BJ (cell line): ENCODE results near the gene FLNB. TPM values are rescaled to one million over a fixed set of nuclear protein-coding genes. Genes with fewer than 3 reads are reported as not detected.

Experiments used
- CTCF ChIA-PET: fragments of 350-600 bp; formaldehyde crosslinking; extraction: SDS; loops from one replicate; lab custom pipeline; 2021; ENCODE audit warnings: antibody characterized with exemption, inconsistent platforms; lab: Yijun Ruan, JAX
- POLR2A ChIA-PET: fragments of 300-600 bp; sonication (Branson Sonifier 250); formaldehyde crosslinking; extraction: SDS; loops from one replicate; lab custom pipeline; 2021; ENCODE audit warnings: antibody characterized with exemption; lab: Charles Lee
- DNase-seq: peaks from one replicate; pipeline ENCODE4 v3.0.0-alpha.2; 2011; ENCODE audit warnings: low read depth
- H3K27me3 ChIP-seq: 2 replicates; pipeline ENCODE4 v1.6.0; 2011; ENCODE audit warnings: low read length; ENCODE audit not compliant: control insufficient read depth, insufficient read depth
- H3K36me3 ChIP-seq: 2 replicates; pipeline ENCODE4 v1.5.1; 2011; ENCODE audit warnings: low read length; ENCODE audit not compliant: control insufficient read depth, insufficient read depth
- H3K4me3 ChIP-seq: 2 replicates; pipeline ENCODE4 v1.5.1; 2011; ENCODE audit warnings: low read depth, mild to moderate bottlenecking, control low read depth, low read length
- polyA plus RNA-seq: library from polyadenylated mRNA; depleted of rRNA; stranded (reverse); fragments of >200 nt; gene quantifications from 2 replicates; pipeline ENCODE4 v1.2.3, GENCODE V29; 2011
- TF ChIP-seq, protein P1 (sequence below): IDR thresholded peaks from 2 replicates; pipeline ENCODE4 v1.5.1; 2011; ENCODE audit warnings: low read depth, mild to moderate bottlenecking, control low read depth, inconsistent platforms, low read length, moderate library complexity; ENCODE audit not compliant: insufficient read depth

The FLNB gene
- polyA plus RNA-seq, 1 experiment: 111 TPM

- Histone ChIP-seq H3K4me3 (no peak overlapping the region), H3K36me3 (peaks cover 4% of the 10 kb centered on the region), H3K27me3 (no peaks in the 10 kb centered on the region)
- no peak for DNase-seq
- CTCF ChIA-PET: no interaction called here
- POLR2A ChIA-PET: no interaction called here
- TF ChIP-seq, protein P1, sequence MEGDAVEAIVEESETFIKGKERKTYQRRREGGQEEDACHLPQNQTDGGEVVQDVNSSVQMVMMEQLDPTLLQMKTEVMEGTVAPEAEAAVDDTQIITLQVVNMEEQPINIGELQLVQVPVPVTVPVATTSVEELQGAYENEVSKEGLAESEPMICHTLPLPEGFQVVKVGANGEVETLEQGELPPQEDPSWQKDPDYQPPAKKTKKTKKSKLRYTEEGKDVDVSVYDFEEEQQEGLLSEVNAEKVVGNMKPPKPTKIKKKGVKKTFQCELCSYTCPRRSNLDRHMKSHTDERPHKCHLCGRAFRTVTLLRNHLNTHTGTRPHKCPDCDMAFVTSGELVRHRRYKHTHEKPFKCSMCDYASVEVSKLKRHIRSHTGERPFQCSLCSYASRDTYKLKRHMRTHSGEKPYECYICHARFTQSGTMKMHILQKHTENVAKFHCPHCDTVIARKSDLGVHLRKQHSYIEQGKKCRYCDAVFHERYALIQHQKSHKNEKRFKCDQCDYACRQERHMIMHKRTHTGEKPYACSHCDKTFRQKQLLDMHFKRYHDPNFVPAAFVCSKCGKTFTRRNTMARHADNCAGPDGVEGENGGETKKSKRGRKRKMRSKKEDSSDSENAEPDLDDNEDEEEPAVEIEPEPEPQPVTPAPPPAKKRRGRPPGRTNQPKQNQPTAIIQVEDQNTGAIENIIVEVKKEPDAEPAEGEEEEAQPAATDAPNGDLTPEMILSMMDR: no peak
Observed at GRCh38 chr3:58077596-58078285, 69.5 kb downstream of the FLNB start.

GRCh38 chr3:58078610-58079009 is 70.4 kb downstream of the FLNB start:
- H3K36me3 ChIP-seq: peaks cover 4% of the 10 kb centered on the region
- no peak for DNase-seq
- TF ChIP-seq, protein P1: no peak
- no peaks in the 10 kb centered on the region for H3K27me3 ChIP-seq
- ChIA-PET CTCF (interaction anchor here (0.6 to 1.0 kb wide), 2 partner anchors 55 to 93 kb away, joined by 3 to 4 read pairs; no protein-coding TSS in a partner anchor), POLR2A (no interaction called here)
- no peak overlapping the region for H3K4me3 ChIP-seq

GRCh38 chr3:58079773-58080172 is 71.6 kb downstream of the FLNB start:
- TF ChIP-seq, protein P1: no peak
- DNase-seq: no peak
- ChIA-PET CTCF (interaction anchor here (1.0 kb wide), 2 partner anchors 56 to 71 kb away, joined by 3 to 4 read pairs; partner anchors contain the start of gene FLNB), POLR2A (no interaction called here)
- peaks cover 4% of the 10 kb centered on the region for H3K36me3 ChIP-seq
- no peak overlapping the region for H3K4me3 ChIP-seq
- no peaks in the 10 kb centered on the region for H3K27me3 ChIP-seq

DNA sequence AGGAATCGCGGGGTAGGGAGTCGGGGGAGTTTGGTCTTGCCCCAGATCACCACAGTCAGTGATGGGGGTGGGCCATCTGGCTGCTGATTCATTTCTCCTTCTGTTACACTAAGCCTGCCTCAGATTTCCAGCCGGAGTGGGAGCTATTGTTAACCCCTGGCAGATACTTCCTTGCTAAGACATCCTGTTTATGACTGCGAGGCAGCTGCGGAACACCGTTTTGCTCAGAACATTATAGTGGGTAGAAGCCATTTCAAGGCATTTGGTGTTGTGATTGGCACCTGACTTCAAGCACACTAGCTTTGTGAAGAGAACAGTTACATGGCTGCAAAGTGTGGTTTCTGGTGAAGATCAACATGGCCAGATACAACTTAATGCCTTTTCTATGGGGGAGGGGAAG is 73.8 kb downstream of the FLNB start:
- Histone ChIP-seq H3K4me3 (no peak overlapping the region), H3K27me3 (no peaks in the 10 kb centered on the region), H3K36me3 (peaks cover 4% of the 10 kb centered on the region)
- no peak for DNase-seq
- TF ChIP-seq, protein P1: no peak
- ChIA-PET POLR2A (interaction anchor here (0.7 kb wide), 1 partner anchor 80 kb away, joined by 4 read pairs; no protein-coding TSS in a partner anchor), CTCF (no interaction called here)

- Histone ChIP-seq H3K36me3 (peaks cover 2% of the 10 kb centered on the region), H3K27me3 (no peaks in the 10 kb centered on the region), H3K4me3 (no peak overlapping the region)
- CTCF ChIA-PET: no interaction called here
- TF ChIP-seq, protein P1: no peak
- no peak for DNase-seq
- POLR2A ChIA-PET: no interaction called here
Observed at GRCh38 chr3:58084166-58084565, 75.9 kb downstream of the FLNB start.
